Transverse colon (tissue), 4 donors: ENCODE results near the gene HELZ2. TPM values are rescaled to one million over a fixed set of nuclear protein-coding genes. Genes with fewer than 3 reads are reported as not detected.

Source experiments
- DNase-seq: peaks from one replicate; pipeline ENCODE4 v3.0.0-alpha.2; 2019
- H3K27ac ChIP-seq, 4 donors: fragments of 200-600 bp; sonication (generic); 2 replicates each; pipeline ENCODE4 v1.5.1; 2016 to 2018; ENCODE audit warnings: inconsistent platforms in 4 of 4
- H3K27me3 ChIP-seq: fragments of 200-600 bp; sonication (generic); 2 replicates; pipeline ENCODE4 v1.5.1; 2017; ENCODE audit warnings: inconsistent platforms
- H3K36me3 ChIP-seq, 4 donors: fragments of 200-600 bp; sonication (generic); 2 replicates each; pipeline ENCODE4 v1.5.1; 2017 to 2019; ENCODE audit warnings: inconsistent platforms in 4 of 4
- H3K4me1 ChIP-seq, 4 donors: fragments of 200-600 bp; sonication (generic); 2 replicates each; pipeline ENCODE4 v1.5.1; 2017 to 2020; ENCODE audit warnings: inconsistent platforms in 4 of 4
- H3K4me3 ChIP-seq, 4 donors: fragments of 200-600 bp; sonication (generic); 1 replicate in 1 of 4; 2 replicates in 3 of 4; pipeline versions ENCODE4 v1.5.1 to v1.6.1; 2017 to 2019; ENCODE audit warnings: inconsistent platforms in 4 of 4
- H3K9me3 ChIP-seq, 2 donors: fragments of 200-600 bp; sonication (generic); 2 replicates each; pipeline ENCODE4 v1.5.1; 2017 to 2019; ENCODE audit warnings: inconsistent platforms in 2 of 2
- EP300 ChIP-seq: sonication (generic); formaldehyde crosslinking; IDR thresholded peaks from one replicate; pipeline ENCODE4 v1.6.1; 2017; ENCODE audit warnings: antibody characterized with exemption, low read depth
- POLR2A ChIP-seq: fragments of 450-650 bp; IDR thresholded peaks from one replicate; pipeline ENCODE4 v1.6.1; 2016; ENCODE audit warnings: antibody characterized with exemption, mild to moderate bottlenecking, moderate library complexity
- POLR2AphosphoS5 ChIP-seq, 3 donors: sonication (generic); formaldehyde crosslinking; IDR thresholded peaks; one replicate each; pipeline ENCODE4 v1.6.1; 2016; ENCODE audit warnings: antibody characterized with exemption in 3 of 3
- WGBS, 2 donors: methylation state at CpG; one replicate each; pipeline ENCODE4 v1.1.5; 2018; ENCODE audit warnings: low coverage in 1 of 2; 5-methylcytosine and 5-hydroxymethylcytosine counted together
- in situ Hi-C, 4 donors: fragments of 200-750 bp; cut with MboI; loops; one replicate each; pipeline versions ENCODE4 v1.15.0 to v1.15.1; 2017; ENCODE audit warnings: low sequenced_read_pairs in 3 of 4, low pct_ligation_motif_present in 1 of 4, low pct_unique_long_range_greater_than_20kb in 1 of 4
- intact Hi-C: fragments of 100-400 bp; cut with DNase I; formaldehyde crosslinking; loops from one replicate; pipeline ENCODE4 v1.15.1; 2023; ENCODE audit warnings: low total_unique reads
- total RNA-seq, 4 donors: library from RNA; depleted of rRNA; stranded (reverse); fragments of >200 nt; gene quantifications; one replicate each; pipeline ENCODE4 v1.1.0, GENCODE V29; 2016
- TF ChIP-seq, protein P1 (sequence below), 5 experiments: fragments of 200-600 bp in 3 of 5; fragments of 450-650 bp in 2 of 5; sonication (generic) in 3 of 5; IDR thresholded peaks; 1 replicate in 2 of 5; 2 replicates in 3 of 5; pipeline ENCODE4 v1.5.1; 2016 to 2017; ENCODE audit warnings: antibody characterized with exemption in 5 of 5, inconsistent platforms in 3 of 5, mild to moderate bottlenecking in 2 of 5, moderate library complexity in 1 of 5

The HELZ2 gene
- total RNA-seq, 4 donors from 2014 or later, result 32.9 to 49.4 (median 38.8) TPM

DNA sequence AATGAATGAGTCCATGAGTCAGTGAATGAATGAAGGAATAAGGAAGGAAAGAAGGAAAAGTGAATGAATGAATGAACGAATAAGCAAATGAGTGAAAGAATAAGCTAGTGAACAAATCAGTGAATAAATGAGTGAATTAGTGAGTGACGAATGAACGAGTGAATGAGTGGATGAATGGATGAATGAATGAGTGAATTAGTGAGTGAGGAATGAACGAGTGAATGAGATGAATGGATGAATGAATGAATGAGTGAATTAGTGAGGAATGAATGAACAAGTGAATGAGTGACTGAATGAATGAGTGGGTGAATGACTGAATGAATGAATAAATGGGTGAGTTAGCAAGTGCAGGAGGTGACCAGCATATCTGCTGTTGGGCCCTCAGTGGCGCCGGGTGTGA is 30.3 kb downstream of the HELZ2 start:
- Histone ChIP-seq H3K9me3 (no peaks in the 10 kb centered on the region), H3K4me3 (no peak overlapping the region), H3K36me3 (no peaks in the 10 kb centered on the region), H3K27ac (peak overlapping the region in 1 of 4 donors; percentile 69), H3K27me3 (peaks cover 28% of the 10 kb centered on the region), H3K4me1 (peaks cover 7 to 48% (median 35%) of the 10 kb centered on the region in 4 donors)
- no peak for DNase-seq
- in situ Hi-C loops, result loop anchor here in 1 of 4 donors (25.0 kb wide), 1 partner anchor 94 kb away; the partner anchor contains the start of gene GMEB2
- WGBS, 2 donors, result 78 to 81% methylated on average over 4 to 6 of the region's 6 CpGs
- TF ChIP-seq POLR2AphosphoS5 (IDR thresholded peaks at IDR 0.05) (no peak), EP300 (no peak), POLR2A (no peak)
- TF ChIP-seq, protein P1, sequence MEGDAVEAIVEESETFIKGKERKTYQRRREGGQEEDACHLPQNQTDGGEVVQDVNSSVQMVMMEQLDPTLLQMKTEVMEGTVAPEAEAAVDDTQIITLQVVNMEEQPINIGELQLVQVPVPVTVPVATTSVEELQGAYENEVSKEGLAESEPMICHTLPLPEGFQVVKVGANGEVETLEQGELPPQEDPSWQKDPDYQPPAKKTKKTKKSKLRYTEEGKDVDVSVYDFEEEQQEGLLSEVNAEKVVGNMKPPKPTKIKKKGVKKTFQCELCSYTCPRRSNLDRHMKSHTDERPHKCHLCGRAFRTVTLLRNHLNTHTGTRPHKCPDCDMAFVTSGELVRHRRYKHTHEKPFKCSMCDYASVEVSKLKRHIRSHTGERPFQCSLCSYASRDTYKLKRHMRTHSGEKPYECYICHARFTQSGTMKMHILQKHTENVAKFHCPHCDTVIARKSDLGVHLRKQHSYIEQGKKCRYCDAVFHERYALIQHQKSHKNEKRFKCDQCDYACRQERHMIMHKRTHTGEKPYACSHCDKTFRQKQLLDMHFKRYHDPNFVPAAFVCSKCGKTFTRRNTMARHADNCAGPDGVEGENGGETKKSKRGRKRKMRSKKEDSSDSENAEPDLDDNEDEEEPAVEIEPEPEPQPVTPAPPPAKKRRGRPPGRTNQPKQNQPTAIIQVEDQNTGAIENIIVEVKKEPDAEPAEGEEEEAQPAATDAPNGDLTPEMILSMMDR (IDR thresholded peaks at IDR 0.05), result no peak
- intact Hi-C loops, result no loop called here

DNA sequence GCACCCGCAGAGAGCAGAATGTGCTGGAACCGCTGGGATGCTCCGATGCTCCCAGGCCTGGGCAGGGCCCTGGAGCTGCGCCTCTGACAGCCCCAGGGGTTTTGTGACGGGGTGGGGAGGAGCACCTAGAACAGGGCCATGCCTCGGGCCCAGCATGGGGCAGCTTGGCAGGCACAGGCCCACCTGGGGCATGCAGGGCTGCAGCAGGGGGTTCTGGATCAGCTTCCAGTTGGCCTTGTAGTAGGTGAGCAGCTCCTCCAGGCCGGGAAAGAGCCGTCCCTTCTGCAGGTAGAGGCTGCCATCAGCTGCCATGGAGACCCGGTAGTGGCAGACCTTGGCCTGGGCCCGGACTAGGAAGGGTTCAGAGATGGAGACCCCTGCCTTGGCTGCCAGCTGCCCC is 30.9 kb downstream of the HELZ2 start:
- in situ Hi-C loops (loop anchor here in 1 of 4 donors (25.0 kb wide), 1 partner anchor 94 kb away; the partner anchor contains the start of gene GMEB2), intact Hi-C loops (no loop called here)
- no peaks in the 10 kb centered on the region for H3K36me3 ChIP-seq
- DNase-seq, result no peak
- H3K4me1 ChIP-seq, result peaks cover 9 to 53% (median 40%) of the 10 kb centered on the region in 4 donors
- H3K27ac ChIP-seq, result peak overlapping the region in 1 of 4 donors; percentile 81
- no peak overlapping the region for H3K4me3 ChIP-seq
- H3K9me3 ChIP-seq, result no peaks in the 10 kb centered on the region
- peaks cover 21% of the 10 kb centered on the region for H3K27me3 ChIP-seq
- no peak for TF ChIP-seq POLR2AphosphoS5 (IDR thresholded peaks at IDR 0.05)
- TF ChIP-seq POLR2A, result no peak
- TF ChIP-seq EP300, result no peak
- TF ChIP-seq, protein P1 (IDR thresholded peaks at IDR 0.05), result no peak
- WGBS, 2 donors, result 80% methylated on average over 6 of the region's 10 CpGs; no CpG with 5 or more reads in 1 of the 2 donors

DNA sequence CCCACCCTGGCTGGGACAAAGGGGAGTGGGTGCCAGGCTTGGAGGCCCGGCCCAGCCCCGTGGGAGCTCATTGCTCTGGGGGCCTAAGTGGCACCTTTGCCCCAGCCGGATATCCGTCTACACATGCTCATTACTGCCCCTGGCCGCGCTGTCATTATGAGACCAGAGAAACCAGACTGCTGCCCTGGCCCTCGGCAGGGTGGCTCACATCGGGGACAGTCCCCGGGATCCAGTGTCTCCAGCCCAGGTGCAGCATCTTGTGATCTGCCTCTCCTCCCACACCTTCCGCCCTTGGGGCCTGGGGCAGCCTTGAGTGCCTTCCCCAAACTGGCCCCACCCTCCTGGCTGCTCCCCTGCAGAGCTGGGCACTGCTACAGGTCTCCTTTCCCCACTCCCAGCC is 31.3 kb downstream of the HELZ2 start:
- Histone ChIP-seq H3K9me3 (no peaks in the 10 kb centered on the region), H3K4me3 (no peak overlapping the region), H3K27me3 (peaks cover 17% of the 10 kb centered on the region), H3K36me3 (no peaks in the 10 kb centered on the region), H3K4me1 (peaks cover 12 to 56% (median 40%) of the 10 kb centered on the region in 4 donors), H3K27ac (peak overlapping the region in 3 of 4 donors; percentile 44 to 81 (median 54))
- 65% methylated on average over 6 of the region's 10 CpGs; no CpG with 5 or more reads in 1 of the 2 donors for WGBS, 2 donors
- in situ Hi-C loops (loop anchor here in 1 of 4 donors (25.0 kb wide), 1 partner anchor 95 kb away; the partner anchor contains the start of gene GMEB2), intact Hi-C loops (no loop called here)
- DNase-seq, result peak; percentile 29
- TF ChIP-seq EP300, result no peak
- no peak for TF ChIP-seq POLR2A
- TF ChIP-seq, protein P1 (IDR thresholded peaks at IDR 0.05), result no peak
- no peak for TF ChIP-seq POLR2AphosphoS5 (IDR thresholded peaks at IDR 0.05)

DNA sequence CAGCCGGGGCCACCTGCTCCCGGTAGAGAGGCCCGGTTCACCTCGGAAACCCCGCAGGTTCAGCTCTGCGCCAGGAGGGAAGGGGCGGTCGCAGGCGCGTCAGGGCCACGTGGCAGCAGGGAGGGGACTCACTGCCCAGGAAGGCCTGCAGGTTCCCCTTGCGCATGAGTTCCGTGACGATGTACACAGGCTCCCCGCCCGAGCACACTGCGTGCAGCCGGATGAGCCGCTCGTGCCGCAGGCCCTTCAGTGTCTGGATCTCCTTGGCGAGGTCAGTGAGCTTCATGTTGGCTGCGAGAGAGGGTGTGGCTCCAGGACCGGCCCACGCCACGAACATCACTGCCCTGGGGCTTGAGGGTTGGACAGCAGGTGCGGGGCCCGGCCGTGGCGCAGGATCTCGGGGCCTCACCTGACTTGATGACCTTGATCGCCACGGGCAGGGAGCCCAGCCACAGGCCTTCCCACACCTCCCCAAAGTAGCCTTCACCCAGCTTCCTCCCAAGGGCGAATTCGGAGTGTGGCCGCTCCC is 31.9 kb downstream of the HELZ2 start:
- peak overlapping the region in 3 of 4 donors; percentile 44 to 81 (median 54) for H3K27ac ChIP-seq

More for the DNA sequence above, 31.9 kb downstream of the HELZ2 start:
- DNase-seq, result peak; percentile 79
- Histone ChIP-seq H3K9me3 (no peaks in the 10 kb centered on the region), H3K36me3 (no peaks in the 10 kb centered on the region), H3K27me3 (peaks cover 11% of the 10 kb centered on the region), H3K4me3 (peak overlapping the region in 1 of 4 donors; percentile 26), H3K4me1 (peaks cover 12 to 55% (median 41%) of the 10 kb centered on the region in 4 donors)
- in situ Hi-C loops, result loop anchor here in 1 of 4 donors (25.0 kb wide), 1 partner anchor 95 kb away; the partner anchor contains the start of gene GMEB2
- intact Hi-C loops, result no loop called here
- WGBS, 2 donors, result 60% methylated on average over 36 of the region's 36 CpGs; no CpG with 5 or more reads in 1 of the 2 donors
- TF ChIP-seq POLR2A, result peak; percentile 30
- TF ChIP-seq, protein P1 (IDR thresholded peaks at IDR 0.05), result no peak
- peak; percentile 41 to 88 (median 83) for TF ChIP-seq POLR2AphosphoS5 (IDR thresholded peaks at IDR 0.05)
